ENCODE results near the gene PKNOX2. TPM values are rescaled to one million over a fixed set of nuclear protein-coding genes. Genes with fewer than 3 reads are reported as not detected.

The PKNOX2 gene
- total RNA-seq, 1 donor from 2014 or later = 0.63 TPM

GRCh38 chr11:125228993-125229392 is 64.4 kb downstream of the PKNOX2 start:
- no peak for ATAC-seq
- DNase-seq (ENCODE audit: low spot score) = no peak

- ATAC-seq = no peak
Observed at GRCh38 chr11:125229916-125230315, 65.4 kb downstream of the PKNOX2 start.

GRCh38 chr11:125233116-125233515 is 68.6 kb downstream of the PKNOX2 start:
- DNase-seq (ENCODE audit: low spot score) (no peak), ATAC-seq (no peak)

More at GRCh38 chr11:125229916-125230315, 65.4 kb downstream of the PKNOX2 start:
- no peak for DNase-seq (ENCODE audit: low spot score)

GRCh38 chr11:125233736-125234275 is 69.3 kb downstream of the PKNOX2 start:
- no peak for DNase-seq (ENCODE audit: low spot score)
- ATAC-seq = no peak

- ATAC-seq = peak; percentile 53
- no peak for DNase-seq (ENCODE audit: low spot score)
Observed at GRCh38 chr11:125235071-125235471, 70.5 kb downstream of the PKNOX2 start.

- ATAC-seq = no peak
- DNase-seq (ENCODE audit: low spot score) = no peak
Observed at GRCh38 chr11:125236072-125236825, 71.7 kb downstream of the PKNOX2 start.

- no peak for ATAC-seq
- no peak for DNase-seq (ENCODE audit: low spot score)
Observed at GRCh38 chr11:125239585-125240560, 75.3 kb downstream of the PKNOX2 start.

- DNase-seq (ENCODE audit: low spot score) = no peak
- ATAC-seq = no peak
Observed at GRCh38 chr11:125241104-125241503, 76.6 kb downstream of the PKNOX2 start.

GRCh38 chr11:125242141-125242775 is 77.7 kb downstream of the PKNOX2 start:
- no peak for ATAC-seq
- no peak for DNase-seq (ENCODE audit: low spot score)

- ATAC-seq = no peak
- DNase-seq (ENCODE audit: low spot score) = no peak
Observed at GRCh38 chr11:125244166-125244565, 79.6 kb downstream of the PKNOX2 start.

- ATAC-seq (no peak), DNase-seq (ENCODE audit: low spot score) (no peak)
Observed at GRCh38 chr11:125245299-125245698, 80.7 kb downstream of the PKNOX2 start.

GRCh38 chr11:125247431-125247830 is 82.9 kb downstream of the PKNOX2 start:
- ATAC-seq = no peak

GRCh38 chr11:125250318-125251213 is 86.0 kb downstream of the PKNOX2 start:
- ATAC-seq (no peak), DNase-seq (ENCODE audit: low spot score) (no peak)

More at GRCh38 chr11:125247431-125247830, 82.9 kb downstream of the PKNOX2 start:
- no peak for DNase-seq (ENCODE audit: low spot score)

GRCh38 chr11:125251214-125251545 is 86.6 kb downstream of the PKNOX2 start:
- no peak for ATAC-seq
- no peak for DNase-seq (ENCODE audit: low spot score)

GRCh38 chr11:125251956-125252355 is 87.4 kb downstream of the PKNOX2 start:
- ATAC-seq (no peak), DNase-seq (ENCODE audit: low spot score) (no peak)

- no peak for ATAC-seq
- no peak for DNase-seq (ENCODE audit: low spot score)
Observed at GRCh38 chr11:125253289-125253688, 88.7 kb downstream of the PKNOX2 start.

GRCh38 chr11:125253795-125254525 is 89.4 kb downstream of the PKNOX2 start:
- DNase-seq (ENCODE audit: low spot score) = no peak

GRCh38 chr11:125256541-125257189 is 92.1 kb downstream of the PKNOX2 start:
- no peak for DNase-seq (ENCODE audit: low spot score)
- ATAC-seq = no peak

More at GRCh38 chr11:125253795-125254525, 89.4 kb downstream of the PKNOX2 start:
- ATAC-seq = no peak

- no peak for ATAC-seq
- no peak for DNase-seq (ENCODE audit: low spot score)
Observed at GRCh38 chr11:125257190-125257579, 92.6 kb downstream of the PKNOX2 start.

All from left lobe of liver (tissue), 2 donors.